Pons (tissue), 1 donor: ENCODE measurements around the gene DCLK3.

Source experiments
- DNase-seq: peaks from one replicate; pipeline ENCODE4 v3.0.0-alpha.2; 2016; ENCODE audit warnings: low spot score

Gene DCLK3

DNA sequence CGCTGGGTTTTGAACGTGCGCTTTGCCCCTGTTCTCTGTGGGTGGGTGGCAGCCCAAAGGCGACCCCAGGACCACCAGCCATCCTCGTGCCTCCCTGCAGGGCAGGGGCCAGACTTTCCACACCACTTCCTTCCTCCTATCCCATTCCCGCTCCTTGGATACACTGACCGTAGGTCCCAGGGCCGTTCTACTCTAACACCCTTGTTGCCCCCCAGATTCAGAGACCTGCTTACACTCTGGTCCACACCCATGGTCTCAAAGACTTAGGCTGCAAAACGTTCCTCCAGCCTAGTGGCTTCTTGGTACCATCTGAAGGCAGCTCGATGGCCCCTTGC is 318 bp upstream of the DCLK3 start:
- DNase-seq = no peak

DNA sequence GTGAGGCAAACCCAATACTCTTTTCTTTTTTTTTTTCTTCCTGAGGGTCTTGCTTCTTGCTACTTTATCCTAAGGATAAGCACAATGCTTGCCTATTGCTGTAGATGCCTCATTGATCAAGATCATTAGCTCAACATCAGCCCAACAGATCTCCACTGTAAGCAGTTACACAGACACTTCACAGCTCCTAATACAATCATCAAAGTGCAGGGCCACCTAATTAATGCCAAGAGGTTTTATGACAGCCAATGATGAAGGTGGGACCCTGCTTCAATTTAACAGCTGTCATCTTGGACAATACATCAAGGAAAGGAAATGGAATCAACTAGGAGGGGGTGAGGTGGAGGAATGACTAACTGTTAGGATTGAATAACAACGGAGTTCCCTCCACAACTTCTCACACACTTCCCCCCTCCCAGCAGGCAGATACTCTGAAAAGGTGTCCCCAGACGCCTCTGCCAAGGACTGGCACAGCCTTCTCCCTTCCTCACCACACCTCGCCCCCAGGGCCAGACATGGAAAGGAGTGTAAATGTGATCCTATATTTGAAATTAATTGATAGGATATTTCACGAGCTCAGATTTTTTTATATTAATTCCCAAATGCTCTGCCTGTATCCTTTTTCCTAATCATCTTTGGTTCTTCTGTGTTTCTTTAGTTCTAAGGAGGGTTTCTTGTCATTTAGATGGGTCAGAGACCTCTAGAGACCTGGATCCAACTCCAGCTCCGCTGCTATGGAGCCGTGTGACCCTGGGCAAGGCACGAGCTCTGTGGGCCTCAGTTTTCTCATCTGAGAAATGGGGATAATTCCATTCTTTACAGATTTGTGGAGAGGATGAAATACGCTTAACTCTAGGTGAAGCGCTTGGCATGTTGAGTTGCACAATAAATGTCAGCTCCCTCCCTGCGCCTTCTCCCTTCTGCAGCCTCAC is 1.2 kb downstream of the DCLK3 start:
- DNase-seq = no peak

DNA sequence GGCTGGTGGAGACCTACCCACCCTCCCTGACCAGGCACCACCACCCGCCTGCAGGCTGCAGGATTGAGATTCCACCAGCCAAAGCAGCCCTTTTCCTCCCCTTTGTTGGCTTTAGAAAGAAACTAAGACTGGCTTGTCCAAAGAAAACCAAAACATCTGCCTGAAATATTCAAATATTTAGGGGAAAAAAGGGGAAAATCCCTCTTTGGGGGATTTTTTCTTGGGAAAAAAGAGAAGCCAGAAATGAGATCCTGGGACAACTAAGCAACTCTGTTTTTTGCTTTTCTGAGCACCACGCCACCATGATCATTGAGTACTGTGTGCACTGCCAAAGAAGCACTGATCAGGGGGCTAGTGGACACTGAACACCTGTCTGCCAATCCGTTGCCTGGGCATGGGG is 2.6 kb downstream of the DCLK3 start:
- no peak for DNase-seq

DNA sequence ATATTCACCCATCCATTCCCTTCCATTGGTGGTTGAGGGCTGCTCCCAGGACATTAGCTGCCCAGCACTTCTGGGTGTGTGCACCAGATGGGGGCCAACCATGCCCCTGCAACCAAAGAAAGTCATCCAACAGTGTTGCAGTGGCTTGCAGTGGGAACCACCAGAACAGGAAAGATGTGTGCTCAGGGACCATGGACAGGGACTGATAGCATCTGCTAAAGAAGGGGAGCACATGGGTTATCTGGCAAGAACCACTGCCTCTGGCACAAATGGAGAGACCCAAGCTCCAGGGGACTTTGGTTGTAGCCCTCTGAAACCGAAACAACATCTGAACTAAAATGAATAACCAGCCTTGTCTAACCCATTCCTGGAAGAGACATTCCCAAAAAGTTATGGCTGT is 8.1 kb downstream of the DCLK3 start:
- DNase-seq = no peak

DNA sequence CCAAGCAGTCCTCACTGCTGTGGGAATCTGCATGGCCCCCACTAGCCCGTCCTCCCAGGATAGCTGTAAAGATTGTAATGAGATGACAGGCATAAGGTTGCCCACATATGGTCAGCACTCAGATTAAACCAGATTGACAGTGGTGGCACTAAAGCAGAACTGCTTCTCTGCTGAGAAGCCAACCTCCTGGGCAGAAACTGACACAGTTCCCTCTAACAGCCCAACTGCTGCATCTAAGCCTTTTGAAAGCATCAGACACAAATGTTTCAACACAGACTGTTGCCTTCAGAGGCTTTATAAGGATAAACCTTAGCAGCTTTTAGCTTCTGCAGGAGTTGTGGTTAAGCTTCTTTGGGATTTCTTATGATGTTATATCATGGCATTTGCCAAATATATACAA is 13.0 kb downstream of the DCLK3 start:
- no peak for DNase-seq

DNA sequence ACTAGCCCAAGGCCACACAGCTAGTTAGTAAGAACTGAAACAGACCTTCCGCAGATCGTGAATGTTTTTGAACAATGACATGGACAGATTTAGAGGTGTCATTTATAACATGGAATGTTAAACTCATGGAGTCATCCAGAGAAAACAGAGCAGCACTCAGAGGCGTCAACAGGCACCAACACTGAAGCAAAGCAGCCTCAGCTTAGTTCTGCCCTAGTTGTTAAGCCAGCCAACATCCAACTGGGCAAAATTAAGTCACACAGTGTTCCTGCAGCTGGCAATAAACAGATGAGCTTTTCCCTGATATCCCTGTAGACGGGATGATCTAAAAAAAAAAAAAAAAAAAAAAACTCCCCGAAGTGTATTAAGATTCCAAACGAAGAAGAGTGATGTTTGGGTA is 13.6 kb downstream of the DCLK3 start:
- no peak for DNase-seq

DNA sequence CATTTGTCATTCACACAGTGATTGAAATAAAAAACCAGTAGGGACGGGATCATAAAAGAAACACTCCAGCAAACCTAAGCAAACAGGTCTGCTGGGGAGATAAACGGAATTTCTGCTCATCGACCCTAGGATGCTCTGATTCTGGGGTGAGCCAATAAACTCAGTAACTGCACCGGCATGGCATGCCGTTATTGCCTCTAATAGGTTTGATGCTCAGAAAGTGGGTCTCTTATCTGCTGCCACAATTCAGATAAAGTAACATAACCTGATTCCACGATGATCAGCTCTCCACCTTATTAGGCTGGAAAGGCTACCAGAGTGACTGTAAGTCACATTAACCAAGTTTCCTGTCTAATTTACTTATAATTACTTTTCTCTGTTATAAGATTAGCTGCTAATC is 19.6 kb downstream of the DCLK3 start:
- DNase-seq = no peak

DNA sequence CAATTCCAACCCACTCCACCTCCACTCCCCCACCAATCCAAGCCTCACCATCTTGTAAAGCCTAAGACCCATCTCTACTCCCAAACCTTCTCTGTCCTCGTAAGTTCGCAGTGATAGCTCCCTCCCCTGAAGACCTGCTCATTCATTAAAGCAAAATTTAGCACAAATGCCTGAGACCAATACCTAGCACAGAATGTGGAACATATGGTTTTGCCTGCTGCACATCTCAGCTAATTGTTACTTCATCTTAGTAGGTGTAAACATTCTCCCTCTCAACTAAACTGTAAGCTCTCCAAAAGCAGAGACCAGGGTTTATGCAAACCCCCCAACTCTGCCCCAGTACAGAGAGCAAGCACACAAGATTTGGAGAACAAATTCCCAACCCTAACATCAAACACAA is 20.5 kb downstream of the DCLK3 start:
- DNase-seq = no peak

DNA sequence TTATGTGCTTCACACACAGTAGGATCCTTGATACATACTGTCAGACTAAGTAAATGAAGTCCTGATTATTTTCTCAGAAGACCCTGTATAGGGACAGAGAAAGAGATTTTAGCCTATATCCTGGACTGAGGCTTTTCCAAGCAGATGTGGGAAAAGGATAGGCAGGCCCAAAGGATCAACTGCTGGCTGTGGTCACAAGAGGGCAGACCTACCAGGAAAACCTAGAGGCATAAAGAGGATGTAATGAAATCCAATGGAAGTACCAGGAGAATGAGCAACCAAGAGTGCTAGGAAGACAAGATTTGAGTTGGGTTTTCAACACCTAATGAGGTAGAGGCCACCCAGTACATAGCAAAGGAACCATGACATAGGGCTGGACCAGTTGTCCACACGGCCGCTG is 23.1 kb downstream of the DCLK3 start:
- no peak for DNase-seq

DNA sequence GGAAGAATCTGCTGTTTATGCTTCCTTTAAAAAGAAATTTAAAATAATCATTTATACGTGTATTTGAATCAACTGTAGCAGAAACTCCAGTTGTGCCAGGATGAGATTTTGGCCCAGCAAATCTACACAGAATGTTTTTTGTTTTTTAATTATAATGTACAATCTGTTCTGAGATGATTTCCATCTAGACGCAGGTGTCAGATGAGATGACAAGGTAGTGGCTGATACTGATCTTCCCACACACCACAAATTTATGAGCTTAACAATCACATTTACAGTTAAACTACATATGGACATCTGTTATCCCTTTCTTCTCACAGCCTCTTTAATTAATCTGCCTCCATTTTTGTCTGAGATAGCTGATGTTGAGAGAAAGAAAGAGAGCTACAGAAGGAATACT is 23.6 kb downstream of the DCLK3 start:
- DNase-seq = no peak

DNA sequence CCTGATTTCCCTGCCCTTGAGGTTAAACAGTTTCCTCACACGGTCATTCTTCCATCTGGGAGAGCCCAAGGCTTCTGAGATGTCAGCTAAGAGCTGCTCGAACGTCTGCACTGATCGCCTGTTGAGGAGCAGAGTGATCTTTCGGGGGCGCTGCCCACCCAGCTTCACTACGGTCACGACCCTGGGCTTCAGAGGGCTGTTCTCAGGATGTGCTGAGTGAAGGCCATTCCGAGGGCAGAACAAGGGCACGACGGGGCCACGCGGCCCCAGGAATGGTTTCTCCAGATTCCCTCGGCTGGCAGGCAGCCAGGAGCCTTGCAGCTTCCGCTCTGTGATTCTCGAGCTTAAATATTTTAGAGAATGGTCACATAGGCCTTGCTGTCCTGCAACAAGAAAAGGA is 25.7 kb downstream of the DCLK3 start:
- DNase-seq = no peak

DNA sequence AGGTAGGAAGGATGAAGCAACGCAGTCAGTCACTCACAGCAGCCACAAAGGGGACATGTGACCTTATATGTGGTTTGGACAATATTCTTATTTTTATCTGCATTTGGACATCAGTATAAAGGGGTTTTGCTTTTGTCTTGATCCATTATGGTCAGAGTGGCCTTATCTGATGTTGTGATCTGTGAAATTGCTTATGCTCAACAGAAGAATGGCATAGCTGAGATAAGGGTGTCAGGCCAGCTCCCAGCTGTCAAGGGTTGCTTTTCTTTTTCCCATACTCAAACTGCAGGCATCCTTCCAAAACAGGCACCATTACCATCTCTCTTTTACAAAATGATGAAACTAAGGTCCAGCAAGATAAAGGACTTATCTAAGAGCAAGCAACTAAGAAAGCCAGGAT is 28.1 kb downstream of the DCLK3 start:
- DNase-seq = no peak

DNA sequence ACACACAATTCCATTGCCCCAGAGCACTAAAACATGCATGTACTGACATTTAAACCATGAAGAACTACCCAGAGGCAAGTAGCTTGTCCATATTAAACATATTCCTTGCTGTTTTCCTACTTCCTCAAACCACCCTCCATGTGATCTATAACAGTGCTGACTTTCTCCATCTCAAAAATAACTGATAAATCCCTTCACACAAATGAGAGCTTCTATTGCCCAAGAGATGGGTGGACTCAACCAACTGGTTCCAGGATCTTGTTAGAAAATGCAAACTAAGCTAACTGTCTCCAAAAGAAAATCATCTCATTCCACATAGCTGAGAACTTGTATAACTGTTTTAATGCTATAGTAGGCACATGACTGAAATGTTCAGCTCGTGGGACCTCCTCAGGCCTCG is 29.6 kb downstream of the DCLK3 start:
- DNase-seq = no peak

DNA sequence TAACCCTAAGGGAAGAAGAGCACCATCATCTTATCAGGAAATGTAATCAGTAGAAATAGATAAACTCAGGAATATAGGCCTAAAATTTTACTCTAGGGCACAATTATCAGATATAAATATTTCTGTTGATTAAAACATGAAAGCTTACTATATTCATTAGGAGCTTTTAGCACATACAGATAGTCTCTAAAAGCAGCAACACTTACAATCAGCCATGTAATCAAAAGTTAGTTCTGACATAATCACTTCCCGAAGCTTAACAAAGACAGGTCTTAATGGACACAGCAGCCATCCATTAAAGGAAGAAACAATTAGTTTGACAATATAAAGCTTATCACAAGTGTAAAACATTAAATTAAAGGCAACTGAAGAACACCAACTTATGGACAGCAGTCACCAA is 30.6 kb downstream of the DCLK3 start:
- DNase-seq = no peak

DNA sequence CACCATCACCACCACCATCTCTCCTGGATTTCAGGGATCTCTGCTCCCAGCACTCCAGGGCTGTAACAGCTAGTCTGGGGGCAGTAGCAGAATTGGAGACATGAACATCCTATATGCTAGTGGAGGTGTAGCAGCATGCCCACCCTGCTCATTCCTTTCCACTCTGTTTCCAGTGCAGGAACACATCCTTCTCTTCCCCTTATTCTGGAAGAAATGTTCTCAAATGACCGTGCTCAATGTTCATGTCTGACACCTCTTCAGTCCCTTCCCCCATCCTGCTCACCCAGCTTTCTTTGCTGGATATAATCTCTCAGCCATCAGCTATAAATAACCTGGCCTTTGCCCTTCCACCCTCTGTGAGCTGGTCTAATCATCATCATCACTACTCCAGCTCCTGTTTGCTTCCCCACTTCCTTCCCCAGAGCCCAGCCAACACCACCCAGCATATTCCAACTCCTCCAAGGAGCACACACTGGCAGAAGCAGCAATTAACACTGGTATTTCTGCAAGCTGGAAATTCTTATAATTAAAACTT is 31.1 kb downstream of the DCLK3 start:
- no peak for DNase-seq

DNA sequence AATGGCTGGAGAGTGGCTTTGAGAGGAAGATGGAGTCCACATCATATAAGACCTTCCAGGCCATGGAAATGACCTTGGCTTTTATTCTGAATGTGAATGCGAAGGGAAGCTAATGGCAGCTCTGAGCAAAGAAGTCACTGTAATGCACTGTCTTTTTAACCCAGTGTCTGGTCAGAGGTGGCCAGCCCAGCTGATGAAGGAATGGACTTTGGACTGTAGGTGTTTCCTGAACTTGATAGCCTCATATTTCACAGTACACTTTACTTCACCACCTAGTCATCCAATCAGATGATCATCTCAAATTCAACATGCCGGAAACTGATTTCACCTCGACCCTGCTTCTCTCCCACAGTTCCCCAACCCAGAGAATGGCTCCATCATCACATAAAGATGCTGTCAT is 33.4 kb downstream of the DCLK3 start:
- DNase-seq = no peak

DNA sequence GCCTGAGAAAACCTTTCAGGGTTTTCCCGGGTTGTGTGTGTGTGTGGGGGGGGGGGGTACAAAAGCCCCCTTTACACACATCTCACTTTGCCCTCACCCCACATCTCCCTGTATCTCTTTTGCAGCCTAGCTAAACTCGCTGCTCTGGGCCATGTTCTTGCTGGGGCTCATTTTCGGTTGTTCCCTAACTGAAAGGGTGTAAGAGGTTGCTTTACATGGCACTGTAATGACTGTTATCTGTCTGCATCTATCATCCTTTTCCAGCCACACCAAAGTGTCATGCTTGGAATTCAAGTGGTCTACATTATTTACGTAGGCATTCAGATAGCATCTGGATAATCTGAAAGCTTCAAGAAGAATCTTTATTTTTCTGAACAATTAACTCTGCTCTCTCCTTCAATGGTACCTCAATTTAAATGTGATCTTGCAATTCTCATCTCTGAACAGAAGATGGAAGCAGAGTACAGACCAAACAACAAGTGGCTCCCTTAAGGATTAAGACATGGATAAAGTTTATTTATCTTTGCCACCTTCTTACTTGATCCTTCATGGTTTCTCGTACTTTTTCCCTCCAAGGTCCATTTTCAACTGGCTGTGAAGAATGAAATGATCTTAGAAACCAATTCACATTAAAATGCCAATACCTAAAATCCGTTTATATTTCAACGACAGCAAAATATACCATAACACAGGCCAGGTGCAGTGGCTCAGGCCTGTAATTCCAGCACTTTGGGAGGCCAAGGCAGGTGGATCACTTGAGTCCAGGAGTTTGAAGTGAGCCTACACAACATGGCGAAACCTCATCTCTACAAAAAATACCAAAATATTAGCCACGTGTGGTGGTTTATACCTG is 34.9 kb downstream of the DCLK3 start:
- peak; percentile 67 for DNase-seq

DNA sequence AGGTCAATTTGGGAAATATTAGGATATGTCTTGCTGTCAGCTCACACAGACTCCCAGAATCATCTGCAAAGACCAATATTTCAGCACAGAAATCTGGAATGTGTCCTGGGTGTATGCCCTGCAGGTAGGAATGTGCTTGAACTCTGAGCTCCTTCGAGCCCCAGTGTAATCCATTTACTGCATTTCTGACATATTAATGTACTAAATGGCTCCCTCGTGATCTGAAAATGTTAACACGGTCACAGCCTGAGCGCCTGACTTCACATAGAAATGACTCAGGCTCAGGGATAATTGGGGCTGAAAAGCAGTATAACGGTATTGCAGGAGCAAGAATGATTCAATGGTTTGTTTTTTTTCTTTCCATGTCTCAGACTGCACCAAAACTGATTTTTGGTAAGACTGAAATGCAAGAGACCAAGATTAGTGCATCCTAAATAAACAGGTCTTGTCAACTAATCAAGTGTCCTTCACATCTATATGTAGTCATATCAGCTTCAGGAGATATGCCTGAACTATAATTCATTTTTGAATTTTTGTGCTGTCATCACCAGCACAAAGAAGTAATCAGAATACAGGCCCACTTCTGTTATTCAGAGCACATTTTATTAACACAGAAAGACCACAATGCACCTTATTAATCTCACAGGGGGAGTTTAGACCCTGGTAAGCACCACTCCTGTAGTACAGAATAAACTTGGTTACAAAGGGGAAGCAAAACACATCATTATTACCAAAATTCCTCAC is 49.8 kb downstream of the DCLK3 start:
- DNase-seq = no peak

DNA sequence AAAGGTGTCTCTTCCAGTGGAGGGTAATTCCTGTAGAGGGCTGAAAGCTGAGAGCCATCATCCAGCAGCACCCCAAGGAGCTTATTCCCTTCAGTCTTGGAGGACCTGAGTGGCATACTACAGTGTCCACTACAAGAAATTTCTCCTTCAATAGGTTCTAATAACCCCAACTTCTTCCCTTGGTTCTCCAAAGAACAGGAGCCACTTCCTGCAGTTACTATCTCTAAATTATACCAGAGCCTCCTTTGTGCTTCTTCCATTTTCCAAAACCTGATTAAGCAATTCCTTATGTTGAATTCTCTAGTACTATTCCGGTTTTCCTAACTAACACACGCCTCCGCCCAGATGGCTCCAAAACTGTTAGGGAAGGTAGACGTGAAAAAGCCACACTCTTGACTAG is 50.4 kb downstream of the DCLK3 start:
- DNase-seq = no peak

DNA sequence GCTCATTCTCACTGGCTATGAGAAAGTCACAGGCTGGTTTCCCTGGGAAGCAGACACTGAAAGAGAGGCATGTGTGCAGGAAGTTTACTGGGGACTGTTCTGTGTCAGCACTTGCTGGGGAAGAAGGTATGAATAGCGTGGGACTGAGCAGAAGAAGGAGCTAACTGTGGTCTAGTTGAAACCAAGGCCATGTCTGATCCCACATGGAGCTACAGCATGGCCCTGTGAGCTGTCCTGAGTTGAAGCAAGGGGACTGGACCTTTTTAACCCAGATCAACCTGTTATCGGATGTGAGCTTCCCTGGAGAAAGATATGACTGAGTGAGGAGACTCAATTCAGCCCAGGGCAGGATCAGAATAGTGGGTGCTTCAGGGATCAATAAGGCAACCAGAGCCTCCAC is 53.7 kb downstream of the DCLK3 start:
- DNase-seq = no peak

DNA sequence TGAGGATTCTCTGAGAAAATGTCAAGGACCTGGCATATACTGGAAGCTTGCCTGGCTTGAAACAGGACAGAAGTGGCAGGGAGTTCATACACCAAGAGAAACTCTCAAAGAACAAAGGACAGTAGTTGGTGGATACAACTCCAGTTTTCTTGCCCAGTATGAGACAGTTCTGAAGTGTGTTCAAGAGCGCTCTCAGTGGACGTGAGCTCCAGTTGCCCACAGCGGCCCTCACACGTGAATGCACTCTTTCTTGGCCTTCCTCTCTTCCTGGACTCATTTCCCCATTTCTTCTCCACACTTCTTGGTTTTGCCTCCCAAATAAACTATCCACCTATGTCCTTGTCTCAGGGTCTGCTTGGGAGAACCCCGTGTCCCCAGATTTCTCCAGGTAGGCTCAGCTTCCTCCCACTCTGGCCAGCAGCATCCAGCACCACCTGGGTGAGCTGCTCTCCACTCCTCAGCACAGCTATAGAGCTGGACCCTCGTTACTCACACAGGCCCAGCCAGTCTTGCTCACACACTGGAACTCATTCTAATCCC is 54.5 kb downstream of the DCLK3 start:
- DNase-seq = no peak

DNA sequence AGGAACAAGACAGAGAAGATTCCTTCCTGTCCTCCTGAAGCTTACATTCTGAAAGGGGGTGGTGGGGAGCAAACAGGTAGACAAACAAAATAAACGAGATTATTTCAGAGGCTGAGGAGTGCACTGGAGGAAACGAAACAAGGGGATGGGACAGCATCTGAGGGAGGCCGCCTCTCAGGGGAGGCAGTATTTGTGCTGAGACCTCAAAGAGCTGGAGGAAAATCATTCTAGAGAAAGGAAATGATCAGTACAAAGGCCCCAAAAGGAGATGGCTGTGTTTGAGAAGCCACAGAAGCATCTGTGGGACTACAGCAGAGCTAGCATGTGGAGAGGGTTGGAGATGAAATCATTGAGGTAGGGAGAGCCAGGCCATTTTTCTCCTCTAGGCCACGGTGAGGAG is 55.1 kb downstream of the DCLK3 start:
- no peak for DNase-seq
